Fibroblast of peridontal ligament (primary cell): ENCODE data around the gene ACER3.
"Not testable (repeated sequence)": the region's sequence is repeated elsewhere in the genome, so short reads cannot be mapped to it uniquely, and the experiment has no call there.

Experiments
- DNase-seq: peaks from one replicate; pipeline ENCODE4 v3.0.0-alpha.2; 2010; ENCODE audit errors: extremely low read depth

ACER3 gene

DNA sequence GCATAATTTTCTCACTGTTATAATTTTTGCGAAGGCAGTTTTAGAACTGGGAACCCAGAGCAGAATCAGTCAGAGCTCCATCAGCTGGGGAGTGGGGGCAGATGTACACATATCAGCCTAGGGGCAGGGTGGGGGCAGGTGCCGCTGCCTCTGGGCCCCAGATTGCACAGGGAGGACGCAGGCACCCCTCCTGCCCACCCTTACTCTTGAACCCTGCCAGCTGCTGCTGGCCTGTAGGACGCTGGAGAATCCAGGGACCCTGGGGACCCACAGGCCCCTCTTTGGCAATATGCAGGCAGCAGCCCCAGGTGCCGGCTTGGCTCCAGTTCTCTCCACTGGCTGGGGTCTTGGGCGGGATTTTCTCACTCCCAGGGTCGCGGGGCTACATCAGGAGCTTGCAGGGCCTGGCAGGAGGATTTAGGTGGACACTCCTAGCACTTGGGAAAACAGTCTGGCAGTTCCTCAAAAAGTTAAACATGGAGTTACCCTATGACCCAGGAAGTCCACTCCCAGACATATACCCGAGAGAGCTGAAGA lies 197.3 kb downstream of the ACER3 start:
- no peak for DNase-seq

DNA sequence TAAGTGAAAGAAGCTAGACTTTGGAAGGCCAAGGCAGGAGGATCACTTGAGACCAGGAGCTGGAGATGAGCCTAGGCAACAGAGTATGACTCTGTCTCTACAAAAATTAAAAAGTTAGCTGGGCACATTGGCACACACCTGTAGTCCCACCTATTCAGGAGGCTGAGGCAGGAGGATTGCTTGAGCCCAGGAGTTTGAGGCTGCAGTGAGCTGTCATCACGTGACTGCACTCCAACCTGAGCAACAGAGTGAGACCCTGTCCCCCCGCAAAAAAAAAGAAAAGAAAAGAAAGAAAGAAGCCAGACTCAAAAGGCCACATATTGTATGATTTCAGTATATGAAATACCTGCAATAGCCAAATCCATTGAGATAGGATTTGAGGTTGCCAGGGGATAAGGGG lies 198.2 kb downstream of the ACER3 start:
- DNase-seq, result no peak

DNA sequence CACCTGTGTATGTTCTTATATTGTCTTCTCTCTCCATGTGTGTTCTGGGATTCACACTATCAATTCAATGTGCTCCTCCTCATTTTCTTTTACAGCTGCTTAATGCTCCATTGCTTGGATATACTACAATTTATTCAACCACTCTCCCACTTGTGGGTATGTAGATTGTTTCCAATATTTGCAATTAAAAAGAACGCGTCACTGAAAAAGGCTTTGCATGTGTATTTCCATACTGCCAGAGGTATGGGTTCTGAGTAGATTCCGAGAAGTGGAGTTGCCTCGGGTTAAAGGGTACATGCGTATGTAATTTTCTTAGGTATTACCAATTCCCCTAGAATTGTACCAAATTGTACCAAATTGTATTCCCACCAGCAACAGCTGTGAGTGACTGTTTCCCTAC lies 199.1 kb downstream of the ACER3 start:
- DNase-seq, result no peak

DNA sequence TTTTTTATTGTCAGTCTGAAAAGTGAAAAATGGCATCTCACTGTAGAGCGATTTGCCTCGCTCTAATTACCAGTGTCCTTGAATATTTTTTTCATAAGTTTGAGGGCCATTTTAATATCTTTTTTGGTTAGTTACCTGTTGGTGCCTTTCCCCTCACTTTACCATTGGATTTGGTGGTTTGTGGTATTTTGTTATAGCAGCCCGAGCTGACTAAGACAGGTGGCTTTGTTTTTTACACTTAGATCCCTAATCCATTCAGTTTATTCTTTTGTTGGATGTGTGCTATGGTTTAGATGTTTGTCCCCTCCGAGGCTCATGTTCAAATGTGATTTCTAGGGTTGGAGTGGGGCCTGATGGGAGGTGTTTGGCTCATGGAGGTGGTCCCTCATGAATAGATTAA lies 199.5 kb downstream of the ACER3 start:
- DNase-seq, result no peak

DNA sequence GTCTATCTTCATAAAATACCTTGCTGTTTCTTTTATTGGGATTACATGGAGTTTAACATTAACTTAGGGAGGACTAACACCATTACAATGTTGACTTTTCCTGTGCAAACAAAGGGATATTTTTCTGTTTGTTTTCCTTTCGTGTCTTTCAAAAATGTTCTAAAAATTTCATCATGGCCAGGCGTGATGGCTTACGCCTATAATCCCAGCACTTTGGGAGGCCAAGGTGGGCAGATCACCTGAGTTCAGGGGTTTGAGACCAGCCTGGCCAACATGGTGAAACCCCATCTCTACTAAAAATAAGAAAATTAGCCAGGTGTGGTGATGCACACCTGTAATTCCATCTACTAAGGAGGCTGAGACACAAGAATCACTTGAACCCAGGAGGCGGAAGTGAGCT lies 200.5 kb downstream of the ACER3 start:
- DNase-seq, result not testable (repeated sequence)

DNA sequence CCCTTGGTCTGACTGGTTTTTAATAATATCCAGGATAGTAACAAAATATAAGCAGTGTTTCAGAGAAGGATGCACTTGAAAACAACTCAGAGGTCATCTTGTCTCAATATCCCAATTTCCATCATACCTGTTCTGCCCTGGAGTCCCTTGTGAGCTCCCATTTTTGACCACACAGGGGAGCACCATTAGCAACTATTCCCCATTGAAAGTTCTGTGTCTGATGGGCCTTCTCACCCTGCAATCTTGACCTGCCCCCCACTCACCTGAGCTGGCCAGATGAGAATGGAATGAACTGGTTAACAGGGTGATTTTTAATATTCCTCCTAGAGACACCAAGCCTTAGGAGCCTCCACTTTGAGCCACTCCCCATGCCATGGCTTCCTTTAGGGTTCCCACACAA lies 202.2 kb downstream of the ACER3 start:
- no peak for DNase-seq

DNA sequence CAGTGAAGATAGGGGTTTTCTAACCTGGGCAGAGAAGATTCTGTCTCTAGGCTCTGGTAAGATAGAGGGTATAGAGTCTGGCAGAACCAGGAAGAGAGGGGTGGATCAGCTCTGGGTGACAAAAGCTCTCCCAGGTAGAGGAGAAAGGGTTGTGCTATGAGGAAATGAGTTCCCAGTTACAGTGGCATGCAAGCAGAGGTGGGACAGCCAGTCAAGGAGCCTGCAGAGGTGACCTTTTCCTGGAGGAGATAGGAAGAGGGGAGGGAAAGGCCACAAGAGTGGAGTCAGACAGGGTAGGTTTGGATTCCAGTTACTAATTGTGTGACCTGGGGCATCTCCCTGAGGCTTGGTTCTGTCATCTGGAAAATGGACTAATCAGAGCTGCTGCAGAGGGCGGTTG lies 202.7 kb downstream of the ACER3 start:
- DNase-seq, result no peak

DNA sequence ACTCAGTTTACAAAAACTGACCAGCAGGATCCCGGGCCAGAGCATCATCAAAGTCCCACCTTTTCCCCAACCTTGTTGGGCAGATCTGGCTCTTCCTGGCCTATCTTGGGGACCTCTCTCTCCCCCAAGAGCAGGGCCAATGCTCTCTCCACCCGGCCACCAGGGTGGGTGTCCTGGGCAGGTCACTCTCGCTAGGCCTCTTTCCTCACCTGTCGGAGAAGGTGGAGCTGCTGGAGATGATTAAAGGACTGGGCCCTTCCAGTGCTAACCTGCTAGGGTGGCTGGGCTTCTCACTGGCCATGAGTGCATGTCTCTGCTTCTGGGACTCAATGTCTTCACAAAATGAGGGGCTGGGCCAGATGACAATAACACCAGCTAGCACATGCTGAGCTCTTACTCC lies 203.1 kb downstream of the ACER3 start:
- DNase-seq, result no peak

DNA sequence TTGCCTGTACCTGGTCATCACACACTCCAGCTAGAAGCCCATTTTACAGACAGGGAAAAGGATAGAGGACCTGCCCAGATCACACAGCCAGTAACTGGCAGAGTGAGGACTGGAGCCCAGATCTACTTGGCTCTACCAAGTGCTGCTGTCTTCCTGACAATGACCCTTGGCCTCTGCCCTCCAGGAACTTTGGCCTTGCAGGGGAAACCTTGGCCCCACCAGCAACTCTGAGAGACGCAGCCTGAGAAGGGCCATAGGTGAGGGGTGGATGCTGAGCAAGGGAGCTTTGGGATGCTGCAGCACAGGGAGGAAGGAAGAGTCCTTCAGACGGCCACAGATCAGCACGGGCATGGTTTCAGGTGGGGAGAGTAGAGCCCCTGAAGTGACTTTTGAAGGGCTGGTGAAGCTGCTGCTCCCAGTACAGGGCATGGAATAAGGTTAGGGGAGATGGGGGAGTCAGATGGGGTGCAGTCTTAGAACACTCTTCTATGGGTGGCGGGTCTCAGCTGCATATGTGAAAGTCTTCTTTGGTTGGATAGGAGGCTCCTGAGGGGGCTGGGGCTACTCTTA lies 204.0 kb downstream of the ACER3 start:
- DNase-seq, result no peak

DNA sequence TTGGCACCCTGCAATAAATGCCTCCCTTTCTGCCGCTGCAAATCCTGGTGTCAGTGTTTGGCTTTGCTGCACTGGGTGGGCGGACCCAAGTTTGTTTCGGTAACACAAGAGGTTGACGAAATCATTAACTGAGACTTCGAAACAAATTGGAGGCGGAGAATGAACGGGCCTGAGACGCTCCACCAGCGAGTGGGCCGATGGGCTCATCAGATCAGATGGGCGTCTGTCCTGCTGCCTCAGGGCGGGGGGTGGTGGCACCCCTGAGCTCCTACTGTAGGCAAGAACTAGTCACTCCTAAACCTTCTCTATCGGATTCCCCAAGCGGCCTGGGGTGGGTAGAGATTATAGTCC lies 205.1 kb downstream of the ACER3 start:
- peak; percentile 76 for DNase-seq

DNA sequence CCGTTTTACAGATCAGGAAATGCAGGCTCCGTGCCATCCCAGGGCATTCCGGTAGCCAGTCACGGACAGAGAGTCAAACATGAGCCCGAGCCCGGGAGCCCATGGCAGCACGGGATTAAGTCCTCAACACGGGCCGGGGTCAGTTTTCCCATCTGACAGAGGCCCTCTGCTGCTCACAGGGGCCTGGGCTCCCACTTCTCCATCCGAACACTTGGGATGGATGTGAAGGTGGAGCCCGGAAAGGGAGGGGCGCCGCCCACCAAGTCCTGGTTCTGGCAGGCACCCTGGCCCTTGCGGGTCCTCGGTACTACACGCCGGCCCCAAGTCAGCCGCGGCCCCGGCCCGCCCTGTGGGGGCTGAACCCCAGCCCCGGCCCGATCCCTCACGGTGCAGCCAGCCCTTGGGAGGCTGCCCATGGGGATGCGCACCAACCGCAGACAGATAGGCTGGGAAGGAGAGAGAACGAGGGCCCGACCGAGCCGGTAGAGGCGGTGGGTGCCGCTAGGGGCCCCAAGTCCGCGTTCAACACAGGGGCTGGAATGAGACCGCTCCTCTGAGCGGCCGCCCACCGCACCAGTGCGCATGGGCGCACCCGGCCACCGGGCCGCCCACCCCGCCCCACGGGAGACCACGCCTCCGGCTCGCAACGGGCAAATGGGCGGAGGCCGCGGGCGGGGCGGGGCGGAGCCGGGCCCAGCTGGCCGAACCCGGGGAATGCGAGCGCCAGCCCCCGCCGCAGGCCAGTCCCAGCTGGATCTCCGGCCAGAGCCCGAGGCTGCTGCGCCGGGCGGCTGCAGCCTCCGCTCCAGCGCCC lies 205.7 kb downstream of the ACER3 start, which contains the start of gene CAPN5:
Gene CAPN5 (plus strand): TSS at position 743 of the 814 bp plus-strand sequence. CDS start 17,916 bp downstream, outside the sequence.
- peak; percentile 85 for DNase-seq

DNA sequence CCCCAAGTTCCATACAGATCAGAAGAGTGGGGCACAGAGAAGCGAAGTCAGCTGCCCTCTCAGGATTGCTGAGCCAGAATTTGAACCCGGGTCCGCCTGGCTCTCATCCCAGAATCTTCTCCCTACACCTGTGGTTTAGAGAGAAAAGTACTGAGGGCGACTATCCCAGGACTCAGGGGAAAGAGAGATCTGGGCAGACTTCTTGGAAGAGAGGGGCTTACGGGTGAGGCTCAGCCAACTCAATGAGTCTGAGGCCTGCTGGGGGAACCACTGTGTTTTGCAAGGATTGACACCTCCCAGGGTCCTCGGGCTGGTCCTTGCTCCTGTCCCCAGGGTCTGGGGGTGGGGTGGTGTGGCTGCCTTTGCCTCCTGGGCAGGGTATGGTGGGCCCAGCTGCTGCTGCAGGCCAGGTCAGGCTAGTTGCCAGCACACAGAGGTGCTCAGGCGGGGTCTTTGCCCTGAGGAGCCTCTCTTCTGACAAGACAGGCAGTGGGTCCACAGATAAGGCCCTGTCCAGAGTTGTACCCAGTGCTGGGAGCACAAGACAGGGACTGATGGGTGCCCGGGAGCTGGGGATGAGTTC lies 207.2 kb downstream of the ACER3 start:
- no peak for DNase-seq

DNA sequence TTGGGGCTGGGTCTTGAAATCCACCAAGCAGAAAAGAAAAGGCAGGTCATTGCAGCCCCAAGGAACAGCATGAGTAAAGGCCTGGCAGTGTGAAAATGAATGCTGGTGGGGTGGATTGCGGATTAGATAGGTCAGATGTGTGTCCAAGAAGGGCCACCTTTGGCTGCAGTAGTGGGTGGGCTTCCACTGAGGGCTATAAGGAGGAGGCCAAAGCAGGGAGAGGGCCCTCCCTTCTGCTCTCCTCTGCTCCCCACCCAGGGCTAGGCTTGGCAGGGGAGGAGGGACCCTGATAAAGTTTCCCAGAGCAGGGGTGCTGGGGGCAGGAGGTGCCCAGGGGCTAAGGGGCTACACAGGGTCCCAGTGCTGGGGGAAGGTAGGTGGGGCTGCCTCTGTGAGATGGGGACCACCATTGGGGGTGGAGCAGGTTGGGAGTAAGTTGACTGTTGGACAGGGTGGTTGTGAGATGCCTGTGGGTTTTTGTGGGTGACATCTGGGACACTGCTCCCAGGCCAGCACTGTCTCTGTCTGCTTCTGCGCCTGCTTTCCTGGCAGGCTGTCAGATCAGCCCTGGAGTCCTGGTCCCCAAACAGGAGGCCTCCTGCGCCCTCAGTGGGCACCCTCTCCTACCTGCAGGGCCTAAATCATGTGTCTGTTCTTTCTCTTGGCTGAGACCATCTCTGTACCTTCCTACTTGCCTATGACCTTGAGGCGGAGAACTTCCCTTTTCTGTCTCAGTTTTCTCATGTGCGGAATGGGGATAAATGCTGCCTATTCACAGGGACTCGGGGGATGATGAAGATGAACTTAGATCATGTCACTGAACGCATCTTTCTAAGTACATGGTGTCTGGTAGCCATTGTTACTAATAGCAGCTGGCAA lies 208.0 kb downstream of the ACER3 start:
- DNase-seq, result no peak

DNA sequence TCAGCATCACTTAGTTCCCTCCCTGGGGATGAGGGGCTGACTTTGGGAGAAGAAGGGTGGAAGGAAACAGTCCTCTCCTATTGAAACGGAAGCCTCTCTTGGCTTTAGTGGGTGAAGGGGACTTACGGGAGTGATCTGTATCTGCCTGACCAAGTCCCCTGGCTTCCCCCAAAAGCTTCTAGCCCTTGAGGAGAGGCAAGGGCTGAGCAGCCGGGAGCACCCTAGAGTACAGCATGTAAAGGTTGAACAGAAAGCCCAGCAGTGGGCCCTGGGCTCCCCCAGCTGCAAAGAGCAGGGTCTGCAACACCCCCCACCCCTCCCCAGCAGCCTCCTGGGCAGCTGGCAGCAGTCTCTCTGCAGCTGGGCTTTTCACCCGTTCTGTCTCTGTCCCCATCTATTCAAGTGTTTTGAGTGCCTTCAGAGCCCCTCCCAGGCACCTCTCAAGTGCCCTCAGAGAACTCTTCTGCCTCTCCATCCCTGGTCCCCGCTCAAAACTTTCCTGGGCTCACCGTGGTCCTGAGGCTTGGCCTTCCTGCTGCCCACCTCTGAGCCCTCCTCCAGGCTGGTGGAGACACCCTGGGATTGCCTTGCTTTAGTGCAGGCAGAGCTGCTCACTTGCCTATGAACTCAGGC lies 208.7 kb downstream of the ACER3 start:
- DNase-seq, result no peak

DNA sequence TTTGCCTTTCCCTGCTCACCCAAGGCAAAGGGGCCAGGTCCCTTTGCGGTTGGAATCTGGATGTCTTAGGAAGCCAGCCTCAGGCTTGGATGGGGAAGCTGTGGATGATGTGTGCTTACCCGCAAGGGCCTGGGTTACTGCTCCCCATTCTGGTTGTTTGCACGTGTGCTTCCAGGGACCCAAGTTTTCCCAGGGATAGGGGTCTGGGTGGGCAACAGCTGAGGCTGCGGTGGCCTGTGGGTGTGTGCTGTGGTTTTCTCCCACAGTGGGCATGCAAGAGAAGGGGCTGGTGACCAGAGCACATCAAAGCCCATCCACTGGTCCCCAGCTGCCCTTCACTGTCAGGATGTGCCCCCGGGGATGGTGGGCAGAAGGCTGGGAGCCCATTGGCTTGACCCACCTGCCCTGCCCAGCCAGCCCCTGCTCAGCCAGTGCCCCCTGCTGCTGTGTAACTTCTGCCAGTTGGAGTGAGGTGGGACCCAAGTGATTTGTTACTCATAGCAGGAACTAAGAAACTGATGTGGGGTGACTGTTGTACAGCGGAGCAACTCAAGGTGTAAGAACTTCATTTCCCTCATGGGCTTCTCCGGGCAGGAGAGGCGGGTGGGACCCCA lies 209.4 kb downstream of the ACER3 start:
- no peak for DNase-seq

DNA sequence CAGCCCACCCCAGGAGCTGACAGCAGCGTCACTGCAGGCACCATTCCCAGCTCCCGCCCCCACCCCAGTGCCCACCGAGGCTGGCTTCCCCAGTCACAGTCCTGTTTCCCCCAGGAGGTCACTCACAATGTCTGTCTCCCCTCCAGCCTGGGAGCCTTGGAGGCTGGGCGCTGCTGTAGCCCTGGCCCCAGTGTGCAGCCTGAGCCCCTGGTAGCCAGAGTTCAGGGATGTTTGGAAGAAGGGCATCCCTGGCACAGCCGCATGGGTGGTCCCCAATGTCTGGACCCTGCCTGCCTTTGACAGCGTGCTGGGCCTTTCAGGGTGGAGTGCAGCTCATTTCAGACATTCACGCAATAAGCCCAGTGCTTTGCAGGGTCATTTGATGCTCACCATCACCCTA lies 210.4 kb downstream of the ACER3 start:
- DNase-seq, result no peak

DNA sequence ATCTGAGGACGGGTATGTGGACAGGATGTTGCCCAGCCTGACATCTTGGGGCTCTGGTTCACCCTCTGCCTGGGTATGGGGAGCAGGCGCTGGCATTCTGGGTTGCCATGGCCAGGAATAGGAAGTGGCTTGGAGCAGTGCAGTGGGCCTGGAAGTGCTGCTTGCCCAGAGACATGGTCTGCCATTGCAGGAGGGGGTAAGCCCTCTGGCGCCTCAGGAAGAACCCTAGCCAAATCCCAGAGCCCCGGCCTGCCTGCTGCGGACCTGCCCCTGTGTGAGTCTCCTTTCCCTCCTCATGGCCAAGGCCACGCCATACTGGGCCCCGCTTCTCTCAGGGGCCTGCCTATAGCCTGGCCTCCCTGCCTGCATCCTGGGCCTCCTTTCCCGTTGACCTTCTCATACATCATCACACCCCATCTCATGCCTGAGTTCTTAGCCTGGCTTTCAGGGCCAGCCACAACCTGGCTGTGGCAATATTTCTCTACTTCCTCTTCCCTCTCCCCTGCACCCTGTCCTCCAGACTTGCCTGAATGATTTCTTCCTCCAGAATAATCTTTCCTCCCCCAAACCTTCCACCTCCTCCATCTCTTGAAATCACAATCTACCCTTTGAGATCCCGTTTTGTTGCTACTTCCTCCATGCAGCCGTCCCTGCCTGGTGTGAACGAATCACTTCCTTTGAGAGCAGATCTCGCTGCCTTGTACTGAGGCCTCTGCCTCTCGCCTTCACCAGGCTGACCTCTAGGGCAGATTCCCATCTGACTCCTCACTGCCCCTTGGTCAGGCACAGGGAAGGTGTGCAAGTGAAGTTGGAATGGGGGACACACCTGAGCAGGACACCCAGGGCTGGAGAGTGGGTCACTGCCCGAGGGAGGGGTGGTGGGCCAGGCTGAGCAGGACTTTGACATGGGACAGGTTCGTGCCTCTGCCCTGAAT lies 211.2 kb downstream of the ACER3 start:
- no peak for DNase-seq

DNA sequence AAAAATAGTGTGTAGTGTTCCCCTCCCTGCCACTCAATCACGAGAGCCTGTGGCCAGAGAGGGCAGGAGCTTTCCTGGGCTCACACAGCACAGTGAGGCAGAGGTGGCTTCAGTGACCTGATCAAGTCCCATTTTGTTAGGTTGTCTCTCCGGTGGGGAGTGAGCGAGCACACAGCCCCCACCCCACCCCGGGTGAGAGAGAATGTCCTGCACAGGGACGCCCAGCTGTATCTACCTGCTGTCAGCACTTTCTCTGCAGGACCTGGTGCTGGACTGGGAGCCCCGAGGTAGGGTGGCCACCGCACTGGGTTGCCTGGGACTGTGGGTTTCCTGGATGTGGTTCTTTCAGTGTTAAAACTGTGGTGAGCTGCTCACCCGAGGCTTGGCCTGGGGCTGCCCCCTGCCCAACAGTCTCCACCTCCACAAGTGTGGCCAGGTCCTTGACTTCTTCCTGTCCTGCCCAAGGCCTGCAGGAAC lies 212.2 kb downstream of the ACER3 start:
- DNase-seq, result no peak

DNA sequence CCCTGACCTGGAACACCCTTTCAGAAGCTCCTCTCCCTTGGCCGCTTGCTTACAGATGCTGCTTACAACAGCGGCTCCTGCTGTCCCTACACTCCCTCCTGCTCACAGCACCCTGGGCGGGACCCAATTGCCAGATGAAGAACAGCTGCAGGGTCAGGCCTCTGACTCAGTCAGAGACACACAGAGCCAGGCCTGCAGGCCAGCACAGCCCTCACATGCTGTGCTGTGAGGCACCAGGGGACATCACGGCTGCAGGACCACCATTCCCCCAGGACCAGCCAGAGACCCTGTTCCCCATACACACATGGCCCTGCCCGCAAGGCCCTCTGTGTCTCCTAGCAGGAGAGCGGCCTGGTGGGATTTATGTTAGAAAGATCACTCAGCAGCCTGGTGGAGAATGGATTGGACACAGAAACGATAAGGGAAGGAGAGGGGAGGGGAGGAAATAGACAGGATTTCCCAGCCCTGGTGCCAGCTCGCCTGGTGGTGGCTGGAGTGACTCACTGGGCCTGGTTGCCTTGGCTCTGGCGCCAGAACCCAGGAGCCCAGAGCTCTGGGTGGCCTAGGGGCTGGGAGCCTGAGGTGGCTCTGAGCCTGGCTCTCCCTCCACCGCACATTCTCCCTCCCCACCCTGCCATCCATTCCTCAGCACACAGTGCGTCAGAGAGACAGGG lies 212.7 kb downstream of the ACER3 start:
- DNase-seq, result peak; percentile 93
